HepG2 (cell line): ENCODE results near the gene PIK3CB. TPM values are rescaled to one million over a fixed set of nuclear protein-coding genes. Genes with fewer than 3 reads are reported as not detected.

Experiments used
- ATRX ChIP-seq: sonication (generic); formaldehyde crosslinking; IDR thresholded peaks from 2 replicates; pipeline ENCODE4 v1.4.0; 2020; ENCODE audit warnings: missing genetic modification reagents, borderline replicate concordance
- DMAP1 ChIP-seq: IDR thresholded peaks from 2 replicates; pipeline ENCODE4 v1.6.1; 2016
- ETV5 ChIP-seq: IDR thresholded peaks from 2 replicates; pipeline ENCODE4 v1.6.1; 2018; ENCODE audit warnings: missing biosample characterization, missing genetic modification reagents, inconsistent platforms, borderline replicate concordance
- HHEX ChIP-seq: IDR thresholded peaks from 2 replicates; pipeline ENCODE4 v1.6.1; 2016; ENCODE audit warnings: control low read depth
- HMG20B ChIP-seq: conservative IDR thresholded peaks from 2 replicates; pipeline ENCODE4 v1.6.1; 2016; ENCODE audit warnings: missing genetic modification reagents, missing compliant biosample characterization
- NFYB ChIP-seq: sonication (generic); formaldehyde crosslinking; IDR thresholded peaks from 2 replicates; pipeline ENCODE4 v1.4.0; 2020; ENCODE audit warnings: missing genetic modification reagents
- PCBP1 ChIP-seq: fragments of 200-400 bp; formaldehyde crosslinking; IDR thresholded peaks from 2 replicates; pipeline ENCODE4 v1.6.1; 2017; ENCODE audit warnings: mild to moderate bottlenecking, low read depth, low read length, borderline replicate concordance
- POGZ ChIP-seq: sonication (generic); formaldehyde crosslinking; IDR thresholded peaks from 2 replicates; pipeline ENCODE4 v1.4.0; 2020; ENCODE audit warnings: mild to moderate bottlenecking, missing genetic modification reagents
- RXRB ChIP-seq: IDR thresholded peaks from 2 replicates; pipeline ENCODE4 v1.6.1; 2016; ENCODE audit warnings: borderline replicate concordance, missing genetic modification reagents, missing compliant biosample characterization
- SMAD3 ChIP-seq: sonication (generic); formaldehyde crosslinking; IDR thresholded peaks from 2 replicates; pipeline ENCODE4 v1.4.0; 2020; ENCODE audit warnings: missing genetic modification reagents
- SMAD9 ChIP-seq: sonication (generic); formaldehyde crosslinking; IDR thresholded peaks from 2 replicates; pipeline ENCODE4 v1.5.1; 2020; ENCODE audit warnings: mild to moderate bottlenecking, missing genetic modification reagents
- SOX6 ChIP-seq, 2 experiments: fragments of 450-650 bp in 1 of 2; sonication (generic) in 1 of 2; formaldehyde crosslinking in 1 of 2; IDR thresholded peaks; 2 replicates each; pipeline versions ENCODE4 v1.4.0 to v1.6.1; 2017 to 2020; ENCODE audit warnings: antibody characterized with exemption in 1 of 2, mild to moderate bottlenecking in 1 of 2, missing genetic modification reagents in 1 of 2
- ZMYM2 ChIP-seq: sonication (generic); formaldehyde crosslinking; IDR thresholded peaks from 2 replicates; pipeline ENCODE4 v1.8.0; 2022; ENCODE audit warnings: mild to moderate bottlenecking, missing genetic modification reagents
- ZNF224 ChIP-seq: sonication (generic); formaldehyde crosslinking; IDR thresholded peaks from 2 replicates; pipeline ENCODE4 v1.5.0; 2020; ENCODE audit warnings: mild to moderate bottlenecking, missing genetic modification reagents
- polyA plus RNA-seq, 8 experiments: library from polyadenylated mRNA; depleted of rRNA in 3 of 8; stranded (reverse) in 7 of 8; unstranded in 1 of 8; fragments of >200 nt; fragmentation: Illumina TruSeq in 4 of 8; extraction: Trizol in 4 of 8; gene quantifications; 2 replicates each; pipeline versions ENCODE4 v1.2.1 to v1.2.3, GENCODE V29; 2011 to 2016; ENCODE audit warnings: low read depth in 4 of 8, missing spikeins in 1 of 8, mixed read lengths in 1 of 8; ENCODE audit not compliant: insufficient read depth in 1 of 8
- total RNA-seq, 5 experiments: library from RNA; depleted of rRNA; stranded (reverse); fragments of >200 nt; fragmentation: Illumina TruSeq; extraction: Trizol; gene quantifications; 2 replicates each; pipeline ENCODE4 v1.2.3, GENCODE V29; 2016; ENCODE audit warnings: low read depth in 1 of 5
- TF ChIP-seq, protein P1 (sequence below): sonication (generic); formaldehyde crosslinking; IDR thresholded peaks from 2 replicates; pipeline ENCODE4 v1.9.0; 2021; ENCODE audit warnings: missing genetic modification reagents, mild to moderate bottlenecking, borderline replicate concordance
- TF ChIP-seq, protein P2 (sequence below): IDR thresholded peaks from 2 replicates; pipeline ENCODE4 v1.6.1; 2016; ENCODE audit warnings: mild to moderate bottlenecking
- TF ChIP-seq, protein P3 (sequence below), 2 experiments: sonication (generic) in 1 of 2; formaldehyde crosslinking in 1 of 2; IDR thresholded peaks; 2 replicates each; pipeline versions ENCODE4 v1.5.1 to v1.6.1; 2011 to 2020; ENCODE audit warnings: borderline replicate concordance in 1 of 2, low read depth in 1 of 2, low read length in 1 of 2, mild to moderate bottlenecking in 1 of 2, missing genetic modification reagents in 1 of 2, moderate library complexity in 1 of 2
- TF ChIP-seq, protein P4 (sequence below): IDR thresholded peaks from 2 replicates; pipeline ENCODE4 v1.6.1; 2016; ENCODE audit warnings: missing genetic modification reagents, missing compliant biosample characterization
- TF ChIP-seq, protein P5 (sequence below): IDR thresholded peaks from 2 replicates; pipeline ENCODE4 v1.6.1; 2016; ENCODE audit warnings: low read depth
- TF ChIP-seq, protein P6 (sequence below): IDR thresholded peaks from 2 replicates; pipeline ENCODE4 v1.6.1; 2012; ENCODE audit warnings: inconsistent platforms

PIK3CB gene
- total and polyA plus RNA-seq, 2 of the 13 experiments (the other 11 are each of a cell fraction or from before 2014, with no cell fraction given), result 6.6 to 18.7 TPM

DNA sequence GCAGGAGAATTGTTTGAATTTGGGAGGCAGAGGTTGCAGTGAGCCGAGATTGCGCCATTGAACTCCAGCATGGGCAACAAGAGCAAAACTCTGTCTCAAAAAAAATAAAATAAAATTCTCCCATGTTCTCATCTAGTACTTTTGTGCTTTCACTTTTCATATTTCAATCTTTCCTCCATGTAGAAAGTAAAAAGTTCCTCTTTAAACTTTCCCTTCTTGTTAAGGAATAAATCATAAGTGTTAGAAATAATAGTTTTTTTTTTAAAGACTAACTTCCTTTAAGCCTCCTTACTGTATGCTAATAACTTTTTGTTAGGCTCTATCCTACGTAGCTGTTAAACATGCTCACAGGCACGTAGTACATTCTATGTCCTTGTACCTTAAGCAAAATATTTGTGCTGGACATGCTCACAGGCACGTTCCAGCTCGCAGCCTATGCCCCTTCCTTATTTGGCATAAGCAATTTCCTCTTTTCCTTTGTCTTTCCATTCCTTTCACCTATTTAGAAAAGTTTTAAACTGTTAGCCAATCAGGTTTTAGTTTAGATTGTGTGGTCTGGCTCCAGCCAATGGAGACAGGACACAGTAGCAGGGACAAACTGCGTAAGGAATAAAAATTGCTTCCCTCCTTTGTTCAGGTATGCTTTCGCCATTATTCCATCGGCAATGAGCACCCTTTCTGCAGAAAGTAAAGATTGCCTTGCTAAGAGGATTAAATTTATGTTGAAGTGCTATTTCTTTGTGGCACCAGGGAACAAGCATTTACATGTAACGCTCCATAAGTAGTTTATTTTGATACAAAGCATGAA, 38.9 kb upstream of the PIK3CB start (continued):
- peak; percentile 86 for TF ChIP-seq POGZ (CRISPR knock-in tag)
- no peak for TF ChIP-seq SMAD3 (CRISPR knock-in tag)
- no peak for TF ChIP-seq HHEX (CRISPR knock-in tag)
- TF ChIP-seq ETV5 (CRISPR knock-in tag), result peak; percentile 40; the same call in 1 of the 2 replicates
- TF ChIP-seq, protein P1, sequence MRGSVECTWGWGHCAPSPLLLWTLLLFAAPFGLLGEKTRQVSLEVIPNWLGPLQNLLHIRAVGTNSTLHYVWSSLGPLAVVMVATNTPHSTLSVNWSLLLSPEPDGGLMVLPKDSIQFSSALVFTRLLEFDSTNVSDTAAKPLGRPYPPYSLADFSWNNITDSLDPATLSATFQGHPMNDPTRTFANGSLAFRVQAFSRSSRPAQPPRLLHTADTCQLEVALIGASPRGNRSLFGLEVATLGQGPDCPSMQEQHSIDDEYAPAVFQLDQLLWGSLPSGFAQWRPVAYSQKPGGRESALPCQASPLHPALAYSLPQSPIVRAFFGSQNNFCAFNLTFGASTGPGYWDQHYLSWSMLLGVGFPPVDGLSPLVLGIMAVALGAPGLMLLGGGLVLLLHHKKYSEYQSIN (CRISPR knock-in tag), result no peak
- 0 out of 2 replicates have a peak, but pooled peaks have one; percentile 25 for TF ChIP-seq DMAP1 (CRISPR knock-in tag)
- no peak for TF ChIP-seq SMAD9 (CRISPR knock-in tag)
- peak; percentile 60 for TF ChIP-seq NFYB (CRISPR knock-in tag)
- TF ChIP-seq, protein P2, sequence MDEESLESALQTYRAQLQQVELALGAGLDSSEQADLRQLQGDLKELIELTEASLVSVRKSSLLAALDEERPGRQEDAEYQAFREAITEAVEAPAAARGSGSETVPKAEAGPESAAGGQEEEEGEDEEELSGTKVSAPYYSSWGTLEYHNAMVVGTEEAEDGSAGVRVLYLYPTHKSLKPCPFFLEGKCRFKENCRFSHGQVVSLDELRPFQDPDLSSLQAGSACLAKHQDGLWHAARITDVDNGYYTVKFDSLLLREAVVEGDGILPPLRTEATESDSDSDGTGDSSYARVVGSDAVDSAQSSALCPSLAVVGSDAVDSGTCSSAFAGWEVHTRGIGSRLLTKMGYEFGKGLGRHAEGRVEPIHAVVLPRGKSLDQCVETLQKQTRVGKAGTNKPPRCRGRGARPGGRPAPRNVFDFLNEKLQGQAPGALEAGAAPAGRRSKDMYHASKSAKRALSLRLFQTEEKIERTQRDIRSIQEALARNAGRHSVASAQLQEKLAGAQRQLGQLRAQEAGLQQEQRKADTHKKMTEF, result peak; percentile 60; the same call in 1 of the 2 replicates
- TF ChIP-seq, protein P3, sequence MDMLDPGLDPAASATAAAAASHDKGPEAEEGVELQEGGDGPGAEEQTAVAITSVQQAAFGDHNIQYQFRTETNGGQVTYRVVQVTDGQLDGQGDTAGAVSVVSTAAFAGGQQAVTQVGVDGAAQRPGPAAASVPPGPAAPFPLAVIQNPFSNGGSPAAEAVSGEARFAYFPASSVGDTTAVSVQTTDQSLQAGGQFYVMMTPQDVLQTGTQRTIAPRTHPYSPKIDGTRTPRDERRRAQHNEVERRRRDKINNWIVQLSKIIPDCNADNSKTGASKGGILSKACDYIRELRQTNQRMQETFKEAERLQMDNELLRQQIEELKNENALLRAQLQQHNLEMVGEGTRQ (IDR thresholded peaks at IDR 0.05; ENCODE audit: low read depth, low read length), result no peak
- TF ChIP-seq, protein P3 (CRISPR knock-in tag; IDR thresholded peaks at IDR 0.05; ENCODE audit: borderline replicate concordance), result peak; percentile 84; the same call in 1 of the 2 replicates
- TF ChIP-seq, protein P4, sequence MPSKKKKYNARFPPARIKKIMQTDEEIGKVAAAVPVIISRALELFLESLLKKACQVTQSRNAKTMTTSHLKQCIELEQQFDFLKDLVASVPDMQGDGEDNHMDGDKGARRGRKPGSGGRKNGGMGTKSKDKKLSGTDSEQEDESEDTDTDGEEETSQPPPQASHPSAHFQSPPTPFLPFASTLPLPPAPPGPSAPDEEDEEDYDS (CRISPR knock-in tag), result peak; percentile 46; the same call in 1 of the 2 replicates
- TF ChIP-seq, protein P5, sequence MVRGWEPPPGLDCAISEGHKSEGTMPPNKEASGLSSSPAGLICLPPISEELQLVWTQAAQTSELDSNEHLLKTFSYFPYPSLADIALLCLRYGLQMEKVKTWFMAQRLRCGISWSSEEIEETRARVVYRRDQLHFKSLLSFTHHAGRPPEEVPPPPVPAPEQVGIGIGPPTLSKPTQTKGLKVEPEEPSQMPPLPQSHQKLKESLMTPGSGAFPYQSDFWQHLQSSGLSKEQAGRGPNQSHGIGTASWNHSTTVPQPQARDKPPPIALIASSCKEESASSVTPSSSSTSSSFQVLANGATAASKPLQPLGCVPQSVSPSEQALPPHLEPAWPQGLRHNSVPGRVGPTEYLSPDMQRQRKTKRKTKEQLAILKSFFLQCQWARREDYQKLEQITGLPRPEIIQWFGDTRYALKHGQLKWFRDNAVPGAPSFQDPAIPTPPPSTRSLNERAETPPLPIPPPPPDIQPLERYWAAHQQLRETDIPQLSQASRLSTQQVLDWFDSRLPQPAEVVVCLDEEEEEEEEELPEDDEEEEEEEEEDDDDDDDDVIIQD, result peak; percentile 91
- TF ChIP-seq HMG20B, result no peak
- TF ChIP-seq SOX6 (IDR thresholded peaks at IDR 0.05), result no peak
- TF ChIP-seq SOX6 (CRISPR knock-in tag; IDR thresholded peaks at IDR 0.05), result peak; percentile 47; the same call in 1 of the 2 replicates
- TF ChIP-seq, protein P6, sequence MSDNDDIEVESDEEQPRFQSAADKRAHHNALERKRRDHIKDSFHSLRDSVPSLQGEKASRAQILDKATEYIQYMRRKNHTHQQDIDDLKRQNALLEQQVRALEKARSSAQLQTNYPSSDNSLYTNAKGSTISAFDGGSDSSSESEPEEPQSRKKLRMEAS, result peak; percentile 55; the same call in 1 of the 2 replicates
- TF ChIP-seq ZMYM2 (CRISPR knock-in tag), result no peak
- TF ChIP-seq PCBP1, result no peak
- no peak for TF ChIP-seq ATRX (CRISPR knock-in tag)
- peak; percentile 31; the same call in 1 of the 2 replicates for TF ChIP-seq RXRB (CRISPR knock-in tag)
- no peak for TF ChIP-seq ZNF224 (CRISPR knock-in tag)
